DMS53 treated with DMSO at 0.1 percent for 48 hours (cell line): Measurements from ENCODE around the gene KRT6C.

Experiments used
- DNase-seq: peaks from one replicate; lab custom pipeline; 2025; ENCODE audit not compliant: unreplicated experiment; lab: John Stamatoyannopoulos, UW

Gene KRT6C

GRCh38 chr12:52436000-52436827 lies 37.4 kb downstream of the KRT6C start:
- DNase-seq: no peak

DNA sequence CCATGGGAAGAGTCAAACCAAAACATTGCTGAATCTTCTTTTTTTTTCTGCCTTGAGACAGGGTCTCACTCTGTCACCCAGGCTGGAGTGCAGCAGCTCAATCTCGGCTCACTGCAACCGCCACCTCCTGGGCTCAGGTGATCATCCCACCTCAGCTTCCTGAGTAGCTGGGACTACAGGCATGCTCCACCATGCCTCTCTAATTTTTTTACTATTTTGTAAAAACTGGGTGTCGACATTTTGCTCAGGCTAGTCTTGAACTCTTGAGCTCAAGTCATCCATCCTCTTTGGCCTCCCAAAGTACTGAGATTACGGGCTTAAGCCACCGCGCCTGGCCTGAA lies 38.0 kb downstream of the KRT6C start:
- DNase-seq: no peak

- no peak for DNase-seq
Observed at GRCh38 chr12:52434760-52435530, 38.7 kb downstream of the KRT6C start.

GRCh38 chr12:52434081-52434733 lies 39.4 kb downstream of the KRT6C start, which contains the start of gene KRT75:
KRT75 (minus strand) TSS chr12:52434371; CDS start chr12:52434304, 67 bp downstream.
- DNase-seq: no peak

GRCh38 chr12:52433501-52434080 lies 40.0 kb downstream of the KRT6C start:
- DNase-seq: no peak

DNA sequence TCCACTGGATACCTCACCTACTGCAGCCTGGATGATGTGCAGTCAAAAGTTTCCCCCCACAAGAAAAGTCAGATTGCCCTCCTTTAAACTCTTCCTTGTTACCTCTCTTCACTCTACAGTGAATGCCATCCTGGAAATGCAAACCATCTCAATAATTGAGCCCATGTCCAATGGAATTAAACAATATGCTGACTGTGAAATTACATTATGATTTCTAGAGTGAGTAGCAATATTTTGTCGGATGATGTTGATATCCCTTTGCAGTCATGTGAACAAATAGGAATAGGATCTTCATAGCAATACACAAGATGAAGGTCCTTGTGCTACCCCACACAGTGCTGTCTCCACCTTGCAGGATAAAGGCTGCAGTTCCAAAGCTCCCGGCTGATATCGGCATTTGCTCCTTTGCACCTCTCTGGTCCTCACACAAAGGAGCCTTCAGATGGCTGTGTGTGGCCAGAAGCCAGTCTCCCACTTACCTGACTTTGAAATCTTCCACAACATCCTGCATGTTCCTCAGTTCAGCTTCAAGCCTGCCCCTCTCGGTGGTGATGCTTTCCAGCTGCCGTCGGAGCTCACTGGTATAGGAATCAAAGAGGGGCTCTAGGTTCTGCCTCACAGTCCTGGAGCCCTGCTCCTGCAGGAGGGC lies 40.9 kb downstream of the KRT6C start:
- no peak for DNase-seq

GRCh38 chr12:52428121-52428520 lies 45.5 kb downstream of the KRT6C start:
- no peak for DNase-seq

DNA sequence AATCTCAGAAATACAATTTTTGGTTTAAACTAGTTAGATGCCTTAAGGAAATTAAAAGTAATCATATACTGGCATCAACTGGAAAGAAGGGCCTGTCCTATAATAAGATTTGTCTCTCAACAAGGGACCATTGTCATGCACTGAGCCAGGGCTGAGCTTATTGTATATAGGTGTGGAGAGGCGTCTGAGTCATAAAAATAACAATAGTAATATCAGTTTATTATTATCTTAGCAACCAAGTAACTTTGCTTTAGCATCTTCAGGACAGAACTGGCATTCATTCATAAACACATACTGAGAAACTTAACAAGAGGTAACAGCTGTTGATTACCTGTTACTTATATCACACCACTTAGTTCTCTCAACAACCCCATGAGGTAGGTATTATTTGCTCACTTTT lies 46.5 kb downstream of the KRT6C start:
- DNase-seq: no peak

- no peak for DNase-seq
Observed at GRCh38 chr12:52426034-52426433, 47.6 kb downstream of the KRT6C start.

- DNase-seq: no peak
Observed at GRCh38 chr12:52425466-52425865, 48.1 kb downstream of the KRT6C start.

- DNase-seq: no peak
Observed at GRCh38 chr12:52423661-52424500, 49.7 kb downstream of the KRT6C start.

GRCh38 chr12:52423035-52423434 lies 50.6 kb downstream of the KRT6C start:
- DNase-seq: no peak

DNA sequence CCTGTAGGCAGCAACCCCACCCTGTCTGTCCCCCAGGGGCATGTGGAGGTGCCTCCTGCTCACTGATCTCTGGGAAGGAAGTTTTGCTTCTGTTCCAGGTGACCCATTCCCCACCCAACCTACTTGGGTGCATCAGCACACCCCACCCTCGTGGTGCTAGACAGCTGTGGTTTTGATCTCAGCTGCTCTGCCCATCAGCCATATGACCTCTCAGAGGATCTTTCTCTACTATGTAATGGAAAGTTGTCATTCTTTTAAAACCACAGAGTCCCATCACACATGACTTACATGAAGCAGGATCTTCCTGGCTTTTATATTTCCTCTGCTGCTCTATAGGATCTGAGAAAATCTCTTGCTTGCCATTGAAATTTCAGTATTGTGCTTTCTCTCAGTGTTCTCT lies 53.9 kb downstream of the KRT6C start:
- DNase-seq: no peak

DNA sequence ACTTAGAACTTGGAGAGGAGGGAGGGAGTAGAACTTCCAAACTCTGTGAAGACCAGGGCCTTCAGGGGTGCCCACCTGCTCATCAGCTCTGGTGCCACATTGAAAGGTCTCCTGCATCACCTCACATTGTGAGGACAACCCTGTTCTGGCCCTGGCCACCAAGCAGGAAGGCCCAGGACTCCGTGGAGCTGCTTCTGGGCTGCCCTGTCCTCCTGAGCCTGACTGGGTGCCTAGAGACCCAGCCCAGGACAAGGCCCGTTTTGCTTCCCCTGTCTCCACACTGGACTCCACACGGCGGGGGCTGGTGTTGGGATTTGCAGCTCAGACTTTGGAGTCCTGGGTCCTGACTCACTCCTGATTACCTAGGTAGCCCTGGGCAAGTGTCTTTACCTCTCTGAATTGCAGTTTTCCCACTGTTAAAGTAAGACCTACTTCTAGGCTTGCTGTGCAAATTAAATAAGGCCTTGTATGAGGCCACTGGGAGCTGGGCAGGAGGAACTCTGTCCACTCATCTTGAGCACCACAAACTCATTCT lies 55.0 kb downstream of the KRT6C start:
- no peak for DNase-seq
